MM.1S (cell line): ENCODE data around the gene COBL.

ENCODE experiments used
- DNase-seq: peaks from one replicate; pipeline ENCODE4 v3.0.0-alpha.2; 2015
- H2AFZ ChIP-seq: fragments of 300-600 bp; sonication (generic); 2 replicates; pipeline ENCODE4 v1.6.0; 2016; ENCODE audit warnings: antibody characterized with exemption, low read length
- H3F3A ChIP-seq: fragments of 300-600 bp; sonication (generic); 2 replicates; pipeline ENCODE4 v1.6.1; 2016; ENCODE audit warnings: mild to moderate bottlenecking, antibody characterized with exemption, low read length, moderate library complexity, mixed read lengths; ENCODE audit not compliant: insufficient read depth
- H3K27ac ChIP-seq: fragments of 300-600 bp; sonication (generic); 2 replicates; pipeline ENCODE4 v1.5.1; 2016; ENCODE audit warnings: mild to moderate bottlenecking, low read length
- H3K27me3 ChIP-seq: fragments of 300-600 bp; sonication (generic); replicated peaks from 2 replicates; pipeline ENCODE4 v1.6.0; 2016; ENCODE audit warnings: low read length; ENCODE audit not compliant: insufficient read depth
- H3K36me3 ChIP-seq: fragments of 300-600 bp; sonication (generic); replicated peaks from 2 replicates; pipeline ENCODE4 v1.6.1; 2016; ENCODE audit warnings: mild to moderate bottlenecking, low read length, mixed read lengths; ENCODE audit not compliant: insufficient read depth
- H3K4me1 ChIP-seq: fragments of 300-600 bp; sonication (generic); 2 replicates; pipeline ENCODE4 v1.6.1; 2016; ENCODE audit warnings: low read length, mixed read lengths
- H3K4me2 ChIP-seq: fragments of 300-600 bp; sonication (generic); 2 replicates; pipeline ENCODE4 v1.6.0; 2016; ENCODE audit warnings: low read depth, low read length
- H3K4me3 ChIP-seq: fragments of 300-600 bp; sonication (generic); 2 replicates; pipeline ENCODE4 v1.5.1; 2016; ENCODE audit warnings: low read length, mixed read lengths
- H3K79me2 ChIP-seq: fragments of 300-600 bp; sonication (generic); 2 replicates; pipeline ENCODE4 v1.6.1; 2016; ENCODE audit warnings: mixed run types, low read length, mixed read lengths
- H3K9ac ChIP-seq: fragments of 300-600 bp; sonication (generic); 2 replicates; pipeline ENCODE4 v1.6.1; 2016; ENCODE audit warnings: low read length, mixed read lengths
- H3K9me2 ChIP-seq: fragments of 300-600 bp; sonication (generic); replicated peaks from 2 replicates; pipeline ENCODE4 v1.6.1; 2016; ENCODE audit warnings: mild to moderate bottlenecking, low read length, mixed read lengths; ENCODE audit not compliant: insufficient read depth
- H3K9me3 ChIP-seq: fragments of 300-600 bp; sonication (generic); replicated peaks from 2 replicates; pipeline ENCODE4 v1.6.1; 2016; ENCODE audit warnings: mild to moderate bottlenecking, low read length, mixed read lengths; ENCODE audit not compliant: insufficient read depth
- H4K20me1 ChIP-seq: fragments of 300-600 bp; sonication (generic); 2 replicates; pipeline ENCODE4 v1.6.1; 2016; ENCODE audit warnings: mild to moderate bottlenecking, low read length, moderate library complexity, mixed read lengths; ENCODE audit not compliant: insufficient read depth
- CTCF ChIP-seq: fragments of 300-600 bp; sonication (generic); IDR thresholded peaks from 2 replicates; pipeline ENCODE4 v1.5.1; 2016; ENCODE audit warnings: antibody characterized with exemption, low read length, mixed read lengths
- EZH2 ChIP-seq: fragments of 300-600 bp; sonication (generic); optimal IDR thresholded peaks from 2 replicates; pipeline ENCODE3; 2017; ENCODE audit warnings: low read depth, mild to moderate bottlenecking, antibody characterized with exemption, low read length, mixed read lengths
- EZH2phosphoT487 ChIP-seq: fragments of 300-600 bp; sonication (generic); IDR thresholded peaks from 2 replicates; pipeline ENCODE4 v1.6.1; 2018; ENCODE audit warnings: antibody characterized with exemption, low read length

Gene COBL

GRCh38 chr7:51161937-51162336, 154.7 kb downstream of the COBL start:
- H2AFZ ChIP-seq: no peak overlapping the region
- no peak for DNase-seq
- H3K9me3 ChIP-seq: no peaks in the 10 kb centered on the region
- no peaks in the 10 kb centered on the region for H3K79me2 ChIP-seq
- no peaks in the 10 kb centered on the region for H4K20me1 ChIP-seq
- H3K4me3 ChIP-seq: no peak overlapping the region
- TF ChIP-seq EZH2: no peak
- H3K36me3 ChIP-seq: no peaks in the 10 kb centered on the region
- H3K9ac ChIP-seq: no peak overlapping the region
- H3K27me3 ChIP-seq: no peaks in the 10 kb centered on the region
- H3K4me1 ChIP-seq: no peaks in the 10 kb centered on the region
- no peaks in the 10 kb centered on the region for H3K9me2 ChIP-seq
- no peak overlapping the region for H3K27ac ChIP-seq
- no peaks in the 10 kb centered on the region for H3F3A ChIP-seq
- H3K4me2 ChIP-seq: no peak overlapping the region

- Histone ChIP-seq H3K9ac (no peak overlapping the region), H3K4me3 (no peak overlapping the region), H3K4me2 (no peak overlapping the region), H3F3A (no peaks in the 10 kb centered on the region), H3K27me3 (no peaks in the 10 kb centered on the region), H3K79me2 (no peaks in the 10 kb centered on the region), H3K9me3 (no peaks in the 10 kb centered on the region), H3K4me1 (0 out of 2 replicates have a peak, but pooled peaks cover 3% of the 10 kb centered on the region), H3K9me2 (no peaks in the 10 kb centered on the region), H4K20me1 (no peaks in the 10 kb centered on the region), H3K27ac (no peak overlapping the region), H3K36me3 (no peaks in the 10 kb centered on the region), H2AFZ (no peak overlapping the region)
- TF ChIP-seq CTCF: peak; percentile 96
- no peak for TF ChIP-seq EZH2phosphoT487
- no peak for TF ChIP-seq EZH2
- peak; percentile 49 for DNase-seq
Observed at GRCh38 chr7:51160990-51161615, 155.5 kb downstream of the COBL start.

GRCh38 chr7:51160411-51160810, 156.2 kb downstream of the COBL start:
- Histone ChIP-seq H3K27ac (no peak overlapping the region), H4K20me1 (no peaks in the 10 kb centered on the region), H2AFZ (no peak overlapping the region), H3K9ac (no peak overlapping the region), H3K27me3 (no peaks in the 10 kb centered on the region), H3K4me2 (no peak overlapping the region), H3K4me3 (no peak overlapping the region), H3K79me2 (no peaks in the 10 kb centered on the region), H3K9me3 (no peaks in the 10 kb centered on the region), H3K4me1 (0 out of 2 replicates have a peak, but pooled peaks cover 7% of the 10 kb centered on the region), H3F3A (no peaks in the 10 kb centered on the region), H3K36me3 (no peaks in the 10 kb centered on the region), H3K9me2 (no peaks in the 10 kb centered on the region)
- no peak for DNase-seq
- TF ChIP-seq EZH2 (no peak), CTCF (no peak), EZH2phosphoT487 (no peak)

- H3F3A ChIP-seq: no peaks in the 10 kb centered on the region
- no peaks in the 10 kb centered on the region for H3K27me3 ChIP-seq
- H3K79me2 ChIP-seq: no peaks in the 10 kb centered on the region
- H4K20me1 ChIP-seq: no peaks in the 10 kb centered on the region
- H3K4me2 ChIP-seq: no peak overlapping the region
- H3K27ac ChIP-seq: no peak overlapping the region
- TF ChIP-seq EZH2phosphoT487: no peak
- no peak for TF ChIP-seq CTCF
- TF ChIP-seq EZH2: no peak
- H3K4me3 ChIP-seq: no peak overlapping the region
- no peaks in the 10 kb centered on the region for H3K36me3 ChIP-seq
- no peaks in the 10 kb centered on the region for H3K9me3 ChIP-seq
- no peaks in the 10 kb centered on the region for H3K9me2 ChIP-seq
- no peak overlapping the region for H3K9ac ChIP-seq
- no peak overlapping the region for H2AFZ ChIP-seq
- 0 out of 2 replicates have a peak, but pooled peaks cover 7% of the 10 kb centered on the region for H3K4me1 ChIP-seq
- DNase-seq: no peak
Observed at GRCh38 chr7:51158742-51159445, 157.7 kb downstream of the COBL start.
